ENCODE results near the gene TTLL9. TPM values are rescaled to one million over a fixed set of nuclear protein-coding genes. Genes with fewer than 3 reads are reported as not detected.

TTLL9 gene
- total and polyA plus RNA-seq, 10 of the 15 experiments (the other 5 are each of a cell fraction or from before 2014, with no cell fraction given), result 0.03 to 0.77 (median 0.11) TPM; not detected in 2

GRCh38 chr20:31925631-31926030 lies 55.2 kb downstream of the TTLL9 start:
- Histone ChIP-seq H3K79me2 (ENCODE audit: control insufficient read depth, insufficient read depth, low read length) (no peaks in the 10 kb centered on the region), H3K9ac (ENCODE audit: control insufficient read depth, insufficient read depth, low read length) (no peak overlapping the region), H4K20me1 (ENCODE audit: control insufficient read depth, insufficient read depth) (no peaks in the 10 kb centered on the region), H3K9me3 (replicated peaks; ENCODE audit: control insufficient read depth, insufficient read depth, low read length) (no peaks in the 10 kb centered on the region), H3K27ac (ENCODE audit: control insufficient read depth, insufficient read depth) (no peak overlapping the region), H3K4me1 (ENCODE audit: control insufficient read depth, insufficient read depth, low read length) (peaks cover 11% of the 10 kb centered on the region), H3K4me3 (no peak overlapping the region), H3K36me3 (ENCODE audit: control insufficient read depth in 2 of 2, insufficient read depth in 2 of 2, low read length in 1 of 2) (no peaks in the 10 kb centered on the region), H2AFZ (ENCODE audit: control insufficient read depth, low read depth, low read length) (no peak overlapping the region), H3K27me3 (replicated peaks in 1 of 2; ENCODE audit: control insufficient read depth in 2 of 2, insufficient read depth in 2 of 2, low read length in 1 of 2) (no peaks in the 10 kb centered on the region), H3K4me2 (ENCODE audit: control insufficient read depth, insufficient read depth) (no peak overlapping the region)
- ChIA-PET CTCF (no interaction called here), RAD21 (ENCODE audit: unreplicated experiment) (interaction anchor here (1.0 kb wide), 1 partner anchor 31 kb away, joined by 3 read pairs; no protein-coding TSS in a partner anchor), SMC1A (ENCODE audit: uncharacterized antibody, unreplicated experiment) (no interaction called here), POLR2A (no interaction called here)
- FAIRE-seq (no peak), ATAC-seq (no peak), DNase-seq (ENCODE audit: low read depth, low spot score) (no peak)
- 86% methylated on average over 9 of the region's 9 CpGs for WGBS (ENCODE audit: insufficient coverage, insufficient replicate concordance, low lambda C conversion rate, missing lambda C conversion rate)
- intact Hi-C loops (cut with micrococcal nuclease; ENCODE audit: unreplicated experiment) (no loop called here), in situ Hi-C loops (cut with MboI) (no loop called here)
- BruUV-seq (replicated peaks), result no TSS peak
- TF ChIP-seq PAX5 (IDR thresholded peaks at IDR 0.05; ENCODE audit: borderline replicate concordance, low read depth, low read length) (no peak), POLR2AphosphoS5 (IDR thresholded peaks at IDR 0.05; ENCODE audit: low read length) (no peak), HSF1 (IDR thresholded peaks at IDR 0.05; ENCODE audit: low read depth, low read length) (no peak), CHD2 (IDR thresholded peaks at IDR 0.05; ENCODE audit: borderline replicate concordance, low read depth, low read length) (no peak), ZNF687 (IDR thresholded peaks at IDR 0.05) (no peak), RB1 (IDR thresholded peaks at IDR 0.05; ENCODE audit: borderline replicate concordance) (no peak), KLF5 (IDR thresholded peaks at IDR 0.05; ENCODE audit: partially characterized antibody) (no peak), HCFC1 (IDR thresholded peaks at IDR 0.05; ENCODE audit: low read length) (no peak), SP1 (IDR thresholded peaks at IDR 0.05; ENCODE audit: low read depth, low read length) (no peak), SREBF2 (IDR thresholded peaks at IDR 0.05; ENCODE audit: low read length) (no peak), MEF2B (IDR thresholded peaks at IDR 0.05; ENCODE audit: partially characterized antibody, poor library complexity, severe bottlenecking) (no peak), SRF (IDR thresholded peaks at IDR 0.05; ENCODE audit: low read depth in 2 of 2, low read length in 2 of 2) (no peak), PRDM15 (CRISPR knock-in tag; IDR thresholded peaks at IDR 0.05) (no peak), PKNOX1 (IDR thresholded peaks at IDR 0.05) (no peak), BCL11A (IDR thresholded peaks at IDR 0.05; ENCODE audit: low read depth, low read length) (no peak), IRF4 (IDR thresholded peaks at IDR 0.05; ENCODE audit: low read depth, low read length) (no peak)
